NCI-H526 (cell line): ENCODE results near the gene LARP1.
"Not testable (repeated sequence)": the region's sequence is repeated elsewhere in the genome, so short reads cannot be mapped to it uniquely, and the experiment has no call there.

Experiments used
- DNase-seq, 2 experiments: peaks; one replicate each; lab custom pipeline; 2025; lab: John Stamatoyannopoulos, UW

The LARP1 gene

DNA sequence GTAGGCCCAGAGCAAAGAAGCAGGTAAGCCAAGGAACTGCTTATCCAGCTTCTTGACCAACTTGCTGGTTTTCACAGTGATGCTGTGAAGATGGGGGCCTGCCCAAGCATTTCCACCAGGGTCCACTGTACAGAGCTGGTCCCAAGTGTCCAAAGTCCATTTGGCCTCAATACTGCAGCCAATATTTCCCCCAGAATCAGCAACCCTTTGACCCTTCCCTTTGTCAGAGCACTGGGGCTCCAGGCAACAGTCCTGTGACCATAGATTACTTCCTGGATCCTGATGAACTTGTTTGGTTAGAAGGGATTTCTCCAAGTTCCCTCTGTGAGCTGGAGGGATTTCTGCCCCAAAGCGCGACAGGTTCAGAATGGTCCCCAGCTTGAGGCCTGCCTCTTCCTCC is 68.9 kb downstream of the LARP1 start:
- no peak for DNase-seq

DNA sequence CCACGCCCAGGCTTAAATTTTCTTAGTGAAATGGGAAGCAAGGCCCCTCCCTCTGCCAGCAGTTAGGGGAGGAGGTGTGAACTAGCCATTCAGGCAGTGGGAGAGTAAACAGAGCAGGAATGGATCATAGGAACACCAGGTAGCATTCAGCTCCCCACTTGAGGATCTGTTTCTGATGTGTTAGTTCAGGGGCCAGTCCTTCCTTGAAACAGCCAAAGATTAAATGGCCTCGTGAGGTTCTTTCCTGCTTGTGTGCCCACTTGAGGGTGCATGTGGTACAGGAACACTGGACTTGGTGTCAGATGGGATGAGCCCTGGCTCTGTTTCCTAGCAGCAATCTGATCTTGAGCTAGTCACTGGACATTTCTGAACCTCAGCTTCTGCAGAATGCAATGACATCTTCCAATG is 74.0 kb downstream of the LARP1 start:
- DNase-seq = no peak

DNA sequence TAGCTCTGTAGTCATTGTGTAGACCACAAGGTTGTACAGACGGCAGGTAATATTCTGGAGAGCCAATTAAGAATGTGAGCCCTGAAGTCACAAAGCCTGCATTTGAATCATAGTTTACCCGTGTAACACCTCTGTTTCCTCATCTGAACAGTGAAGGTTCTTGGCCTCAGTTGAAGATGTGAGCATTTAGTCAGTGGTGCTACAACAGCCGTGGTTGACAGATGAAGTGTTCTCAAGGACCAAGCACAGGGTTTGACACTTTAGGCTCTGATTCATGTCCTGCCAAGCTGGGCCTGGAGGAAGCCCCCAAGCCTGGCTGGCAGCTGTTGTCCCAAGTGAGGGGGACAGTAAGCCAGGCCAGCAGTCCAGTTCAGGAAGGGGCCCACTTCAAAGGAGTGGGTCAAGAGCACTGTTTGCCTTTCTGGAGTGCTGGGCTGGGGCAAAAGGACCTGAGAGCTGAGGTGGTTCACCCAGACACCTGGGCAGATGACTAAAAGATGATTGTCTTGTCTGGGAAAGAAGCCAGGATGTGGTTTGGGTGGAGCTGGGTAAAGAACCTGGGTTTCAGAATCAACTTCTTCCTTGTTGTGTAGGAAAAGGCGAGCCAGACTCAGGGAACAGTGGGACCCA is 74.5 kb downstream of the LARP1 start:
- DNase-seq = no peak

DNA sequence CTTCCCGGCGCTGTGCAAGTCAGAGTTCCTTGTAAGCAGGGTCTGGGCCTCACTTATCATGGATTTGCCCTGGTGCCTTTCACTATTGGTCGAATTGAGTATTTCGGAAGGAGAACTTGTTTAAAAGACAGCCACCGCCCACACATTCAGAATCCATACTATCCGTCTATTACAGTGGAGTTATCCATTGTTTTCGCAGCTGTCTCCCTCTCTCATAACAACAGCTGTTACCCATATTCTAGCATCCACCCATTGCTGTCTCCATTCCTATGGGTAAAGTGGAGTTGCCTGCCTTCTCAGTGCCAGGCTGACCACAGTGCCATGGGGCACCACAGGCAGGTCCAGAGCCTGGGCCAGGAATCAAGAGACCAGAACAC is 75.0 kb downstream of the LARP1 start:
- DNase-seq = no peak

DNA sequence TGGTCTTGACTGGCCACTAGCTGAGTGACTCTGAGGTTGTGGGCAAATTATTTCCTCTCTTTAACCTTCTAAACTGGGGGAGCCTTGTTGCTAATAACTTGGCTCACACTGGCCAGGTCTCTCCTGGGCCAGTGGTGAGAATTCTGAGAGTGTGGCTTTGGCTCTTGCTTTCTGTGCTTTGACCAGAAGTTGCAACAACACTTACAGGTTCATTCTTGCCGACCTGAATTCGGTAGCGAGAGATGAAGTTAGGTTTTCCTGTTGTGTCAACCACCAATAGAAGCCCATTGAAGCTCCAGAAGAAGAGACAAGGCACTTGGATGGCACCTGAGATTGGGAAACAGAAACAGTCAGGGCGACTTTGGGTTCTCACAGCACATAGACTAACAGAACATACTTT is 75.4 kb downstream of the LARP1 start:
- DNase-seq = no peak

DNA sequence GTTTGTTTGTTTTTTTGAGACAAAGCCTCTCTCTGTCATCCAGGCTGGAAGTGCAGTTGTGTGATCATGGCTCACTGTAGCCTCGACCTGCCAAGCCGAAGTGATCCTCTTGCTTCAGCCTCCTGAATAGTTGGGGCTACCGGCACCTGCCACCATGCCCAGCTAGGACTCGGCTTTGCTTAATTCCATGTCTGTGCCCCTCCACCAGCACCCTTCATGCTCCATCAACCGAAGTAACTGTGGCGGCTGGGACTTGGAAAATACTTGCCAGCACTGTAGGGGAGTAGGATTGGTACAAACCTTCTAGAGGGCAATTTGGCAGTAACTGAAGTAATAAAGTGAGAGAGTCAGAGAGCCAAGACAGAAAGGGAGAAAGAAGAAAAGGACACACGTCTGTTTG is 76.3 kb downstream of the LARP1 start:
- no peak for DNase-seq

DNA sequence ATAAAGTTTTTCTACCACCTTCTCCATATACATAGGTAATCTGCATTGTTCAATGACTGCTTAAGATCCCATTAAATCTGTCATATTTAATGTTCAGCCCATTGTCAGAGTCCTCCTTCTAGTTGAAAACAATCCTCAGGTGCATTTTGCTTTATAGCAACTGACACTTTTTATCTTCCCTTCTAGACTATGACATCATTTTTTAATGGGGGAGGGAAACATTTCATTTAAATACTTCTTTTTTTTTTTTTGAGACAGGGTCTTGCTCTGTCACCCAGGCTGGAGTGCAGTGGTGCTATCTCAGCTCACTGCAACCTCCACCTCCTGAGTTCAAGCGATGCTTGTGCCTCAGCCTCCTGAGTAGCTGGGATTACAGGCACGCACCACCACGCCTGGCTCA is 77.6 kb downstream of the LARP1 start:
- DNase-seq = not testable (repeated sequence)

DNA sequence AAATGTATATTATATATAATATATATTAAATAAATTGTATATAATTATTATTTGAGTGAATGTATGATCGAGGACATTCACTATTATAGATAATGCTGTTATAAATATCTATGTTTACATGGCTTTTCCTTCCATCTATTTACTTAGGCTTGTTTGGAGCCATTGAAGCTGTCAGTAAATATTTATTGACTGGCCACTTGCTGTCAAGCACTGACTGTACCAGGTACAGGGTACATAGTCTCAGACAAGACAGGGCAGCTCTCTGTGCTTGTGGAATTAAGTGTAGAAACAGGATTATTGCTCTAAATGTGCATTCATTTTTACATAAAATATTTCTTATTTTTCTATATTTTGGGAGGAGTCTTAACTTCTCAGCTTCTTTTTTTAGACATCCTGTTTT is 78.9 kb downstream of the LARP1 start:
- DNase-seq = no peak

DNA sequence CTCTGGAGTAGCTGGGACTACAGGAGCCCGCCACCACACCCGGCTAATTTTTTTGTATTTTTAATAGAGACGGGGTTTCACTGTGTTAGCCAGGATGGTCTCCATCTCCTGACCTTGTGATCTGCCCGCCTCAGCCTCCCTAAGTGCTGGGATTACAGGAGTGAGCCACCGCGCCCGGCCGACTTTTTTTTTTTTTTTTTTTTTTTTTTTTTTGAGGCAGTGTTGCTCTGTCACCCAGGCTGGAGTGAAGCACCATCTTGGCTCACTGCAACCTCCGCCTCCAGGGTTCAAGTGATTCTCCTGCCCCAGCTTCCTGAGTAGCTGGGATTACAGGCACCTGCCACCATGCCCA is 80.5 kb downstream of the LARP1 start:
- DNase-seq = not testable (repeated sequence)

DNA sequence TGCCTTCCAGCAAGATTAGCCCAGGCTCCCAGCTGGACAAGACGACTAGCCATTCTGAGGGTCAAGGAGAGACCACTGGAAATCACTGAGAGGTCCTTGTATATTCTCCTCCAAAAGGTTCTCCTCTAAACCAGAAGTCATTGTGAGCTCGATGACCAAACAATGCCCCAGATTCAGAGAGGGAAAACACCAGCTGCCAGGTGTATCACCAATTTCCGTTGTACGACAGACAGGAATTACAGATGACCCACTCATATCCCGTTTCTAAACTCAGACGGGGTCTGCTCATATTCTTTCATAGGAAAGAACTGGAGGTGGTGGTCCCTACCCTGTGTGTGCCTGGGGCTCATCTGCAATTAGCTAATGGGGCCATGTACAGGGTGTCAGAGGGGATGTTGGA is 81.0 kb downstream of the LARP1 start:
- DNase-seq = no peak

DNA sequence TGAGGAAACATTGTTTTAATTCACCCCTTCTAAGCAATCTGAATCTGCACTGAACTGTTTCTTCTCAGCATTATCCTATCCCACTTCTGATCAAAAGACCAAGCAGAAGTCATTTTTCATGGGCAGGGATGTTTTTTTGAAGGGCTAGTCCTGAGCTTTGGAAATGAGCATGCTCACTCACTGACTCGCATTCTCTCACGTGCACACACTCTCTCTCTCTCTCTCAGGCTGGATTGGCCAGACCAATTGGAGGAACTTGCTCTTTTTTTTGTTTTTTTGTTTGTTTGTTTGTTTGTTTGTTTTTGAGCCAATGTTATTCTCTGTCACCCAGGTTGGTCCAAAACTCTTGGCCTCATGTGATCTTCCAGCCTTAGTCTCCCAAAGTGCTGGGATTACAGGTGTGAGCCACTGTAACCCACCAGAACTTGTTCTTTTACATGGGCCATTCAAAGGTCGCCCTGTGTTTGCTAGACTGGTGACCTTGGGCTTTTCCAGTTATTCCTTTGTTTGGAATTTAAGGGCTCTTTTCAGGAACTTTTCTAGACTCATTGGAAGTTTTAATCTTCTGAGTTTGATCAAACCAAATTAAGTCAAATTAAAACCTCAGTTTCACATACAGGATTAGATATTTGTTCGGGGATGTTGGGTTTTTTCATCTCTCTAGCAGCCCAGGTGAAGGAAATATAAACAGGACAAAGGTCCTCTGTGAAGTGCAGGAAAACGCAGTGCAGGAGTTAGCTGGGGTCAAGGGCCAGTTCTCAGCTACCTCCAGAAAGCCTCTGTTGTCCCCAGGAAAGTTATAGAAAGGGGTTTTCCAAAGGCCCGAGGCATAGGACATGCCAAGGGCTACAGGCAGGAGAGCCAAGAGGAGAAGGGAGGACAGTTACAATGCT is 82.1 kb downstream of the LARP1 start:
- DNase-seq = no peak

DNA sequence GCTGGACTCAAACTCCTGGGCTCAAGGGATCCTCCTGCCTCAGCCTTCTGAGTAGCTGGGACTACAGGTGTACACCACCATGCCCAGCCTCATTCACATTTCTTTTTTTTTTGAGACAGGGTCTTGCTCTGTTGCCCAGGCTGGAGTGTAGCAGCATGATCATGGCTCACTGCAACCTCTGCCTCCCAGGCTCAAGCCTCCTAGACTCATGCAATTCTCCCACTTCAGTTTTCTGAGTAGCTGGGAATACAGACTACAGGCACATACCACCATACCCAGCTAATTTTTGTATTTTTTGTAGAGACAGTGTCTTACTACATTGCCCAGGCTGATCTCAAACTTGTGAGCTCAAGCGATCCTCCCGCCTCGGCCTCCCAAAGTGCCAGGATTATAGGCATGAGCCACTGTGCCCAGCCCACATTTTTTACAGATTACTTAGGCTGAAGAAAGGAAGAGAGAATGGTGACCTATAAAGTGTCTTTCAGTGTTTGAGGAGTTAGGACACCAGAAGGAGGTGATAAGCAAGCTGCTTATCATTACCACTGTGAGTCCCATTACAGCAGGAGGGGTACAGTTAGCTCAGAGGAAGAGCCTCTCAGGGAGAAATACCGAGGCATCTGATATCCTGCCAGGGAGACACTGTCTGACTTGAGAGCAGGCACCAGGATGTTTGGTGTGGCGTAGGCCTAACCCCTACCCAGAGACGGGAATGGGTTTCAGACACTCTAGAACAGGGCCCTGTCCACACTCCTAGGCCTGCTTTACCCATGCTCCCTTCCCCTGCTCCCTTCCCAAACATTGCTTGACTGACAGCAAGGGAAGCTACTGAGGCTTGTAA is 85.5 kb downstream of the LARP1 start:
- no peak for DNase-seq

DNA sequence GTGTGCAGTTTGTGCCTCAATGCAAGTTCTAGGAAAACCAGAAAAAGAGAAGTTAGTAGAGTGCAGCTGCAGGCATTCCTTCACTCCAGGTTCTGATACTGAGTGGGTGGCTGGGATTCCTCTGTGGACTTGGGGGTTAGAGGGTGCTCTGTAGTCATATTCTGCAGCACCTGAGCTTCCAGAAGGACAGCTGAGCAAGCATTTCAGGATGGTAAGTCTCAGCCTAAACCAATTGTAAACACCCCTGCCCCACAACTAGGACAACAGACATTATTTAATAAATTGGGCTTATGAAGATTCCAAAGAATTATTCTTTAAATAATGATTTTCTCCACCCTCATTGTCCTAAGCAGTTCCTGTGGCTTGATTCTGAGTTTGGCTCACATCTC is 86.1 kb downstream of the LARP1 start:
- no peak for DNase-seq

DNA sequence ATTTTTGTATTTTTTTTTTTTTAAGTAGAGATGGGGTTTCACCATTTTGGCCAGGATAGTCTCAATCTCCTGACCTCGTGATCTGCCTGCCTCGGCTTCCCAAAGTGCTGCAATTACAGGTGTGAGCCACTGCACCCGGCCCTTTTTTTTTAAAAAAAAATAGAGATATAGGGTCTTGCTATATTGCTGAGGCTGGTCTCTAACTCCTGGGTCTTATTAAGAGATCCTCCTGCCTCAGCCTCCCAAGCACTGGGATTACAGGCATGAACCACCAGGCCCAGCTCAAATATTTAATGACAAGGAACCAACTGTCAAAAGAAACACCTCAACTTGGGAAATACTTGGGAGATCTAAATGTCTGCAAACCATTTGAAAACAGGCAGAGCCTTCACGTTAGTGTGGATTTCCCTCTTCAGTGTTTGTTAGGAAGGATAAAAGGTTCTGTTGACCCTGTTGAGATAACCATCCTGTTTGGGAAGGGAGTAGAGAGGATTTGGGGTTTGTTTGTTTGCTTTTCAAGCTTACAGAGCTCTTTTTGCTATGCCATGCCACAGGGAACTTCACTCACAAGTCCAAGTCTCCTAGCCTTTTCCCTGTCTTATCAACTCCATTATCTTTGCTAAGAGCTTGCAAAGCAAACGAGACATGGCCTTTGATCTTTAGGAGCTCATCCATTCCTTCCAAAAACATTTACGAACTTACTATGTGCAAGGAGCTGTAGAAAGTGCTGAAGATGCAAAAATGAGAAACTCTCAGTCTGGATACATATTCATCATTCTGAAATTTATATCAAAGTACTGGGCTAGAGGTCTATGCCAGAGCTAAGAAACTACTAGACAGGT is 87.7 kb downstream of the LARP1 start:
- DNase-seq = no peak

DNA sequence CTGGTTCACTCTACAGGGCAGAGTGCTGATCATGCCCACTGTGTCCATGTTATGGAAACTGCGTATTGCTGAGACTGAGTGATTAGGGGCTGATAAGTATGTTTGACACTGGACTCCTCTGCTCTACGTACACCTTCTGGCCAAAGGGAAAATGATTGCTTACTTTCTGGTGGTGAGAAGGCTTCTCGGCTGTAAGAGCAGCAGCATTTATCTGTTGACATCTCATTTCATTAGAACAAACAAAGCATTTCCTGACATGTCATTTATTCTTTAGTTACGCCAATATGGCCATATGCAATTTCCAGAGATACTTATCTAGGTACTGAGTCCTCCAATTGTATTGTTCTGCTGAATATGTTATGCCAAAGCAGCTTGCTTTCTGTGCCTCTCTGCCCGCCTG is 89.6 kb downstream of the LARP1 start:
- DNase-seq = peak in 1 of 2 experiments; percentile 10

DNA sequence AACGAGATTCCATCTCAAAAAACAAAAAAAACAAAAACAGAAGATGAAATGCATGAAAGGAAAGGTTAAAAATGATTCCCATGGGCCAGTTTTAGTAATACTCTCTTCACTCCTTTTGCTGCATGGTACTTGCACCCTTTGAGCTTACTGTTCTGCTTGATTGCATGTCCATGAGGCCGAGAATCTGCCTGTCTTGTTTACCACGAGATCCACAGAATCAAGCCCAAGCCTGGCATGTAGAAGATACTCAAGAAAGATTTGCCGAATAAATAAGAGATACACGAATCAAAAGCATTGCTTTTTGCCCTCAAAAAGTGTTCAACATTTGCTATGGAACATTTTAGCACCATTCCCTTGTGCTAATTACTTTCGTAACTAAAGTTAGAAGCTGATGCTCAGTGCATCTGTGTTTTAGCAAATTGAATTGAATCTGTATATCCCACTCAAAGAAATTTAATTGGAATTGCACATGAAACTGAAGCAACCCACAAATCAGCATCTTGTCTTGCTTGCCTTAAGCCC is 94.1 kb downstream of the LARP1 start:
- DNase-seq = no peak

DNA sequence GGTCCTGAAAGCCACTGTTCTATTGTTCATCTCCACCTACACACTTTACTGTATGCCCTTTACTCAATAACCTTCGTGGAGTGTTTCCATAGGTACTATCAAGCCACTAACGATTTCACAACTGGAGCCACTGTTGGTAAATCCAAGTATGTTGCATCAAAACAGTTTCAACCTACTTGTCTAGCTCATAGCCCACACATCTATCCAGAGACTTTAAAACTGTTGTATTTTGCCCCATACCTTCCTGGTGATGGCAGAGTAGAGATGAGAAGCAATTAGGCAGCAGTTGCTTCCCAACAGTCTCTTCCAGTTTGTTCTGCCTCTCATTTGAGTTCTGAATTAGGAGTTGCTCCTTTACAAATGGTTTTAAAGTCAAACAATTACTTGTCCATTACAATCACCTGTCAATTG is 94.6 kb downstream of the LARP1 start:
- no peak for DNase-seq

DNA sequence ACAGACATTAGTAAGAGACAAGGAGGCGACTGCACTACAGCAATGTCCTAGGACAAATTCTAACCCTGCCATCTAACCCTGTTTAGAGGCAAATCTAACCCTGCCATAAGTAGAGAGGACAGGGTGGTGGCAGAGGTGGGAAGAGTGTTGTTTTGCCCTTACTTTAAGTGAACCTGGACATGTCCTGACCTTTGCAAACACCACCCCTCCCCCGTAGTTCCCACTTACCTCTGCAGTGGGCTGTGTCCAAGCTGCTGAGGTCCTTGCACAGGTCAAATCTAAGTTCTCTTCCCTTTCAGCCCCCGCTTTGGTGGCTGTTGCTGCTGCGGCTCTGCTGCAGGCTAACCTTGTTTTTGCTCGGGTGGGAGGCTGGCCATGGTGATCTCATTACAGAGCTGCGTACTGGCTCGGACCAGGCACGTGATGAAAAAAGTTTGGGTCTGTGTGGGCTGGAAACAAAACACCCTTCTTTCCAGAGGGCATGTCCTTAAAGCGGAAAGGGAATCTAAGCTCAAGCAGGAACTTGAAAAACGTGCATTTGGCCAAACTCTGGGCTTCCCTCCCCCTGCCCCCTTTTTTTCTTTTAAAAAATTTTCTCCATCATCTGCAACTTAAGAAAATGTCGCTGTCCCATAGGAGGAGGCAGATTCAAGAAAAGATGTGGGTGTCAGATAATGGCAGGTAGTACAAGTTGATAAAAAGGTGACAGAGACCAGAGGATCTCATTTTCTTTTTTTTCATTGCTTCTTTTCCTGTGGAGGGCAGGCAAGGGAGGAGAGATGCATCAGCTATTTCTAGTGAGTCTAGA is 95.3 kb downstream of the LARP1 start, which contains the start of gene FAXDC2:
Gene FAXDC2 (minus strand): TSS at position 349 of the 808 bp plus-strand sequence. CDS start 12,425 bp downstream, outside the sequence.
- no peak for DNase-seq

DNA sequence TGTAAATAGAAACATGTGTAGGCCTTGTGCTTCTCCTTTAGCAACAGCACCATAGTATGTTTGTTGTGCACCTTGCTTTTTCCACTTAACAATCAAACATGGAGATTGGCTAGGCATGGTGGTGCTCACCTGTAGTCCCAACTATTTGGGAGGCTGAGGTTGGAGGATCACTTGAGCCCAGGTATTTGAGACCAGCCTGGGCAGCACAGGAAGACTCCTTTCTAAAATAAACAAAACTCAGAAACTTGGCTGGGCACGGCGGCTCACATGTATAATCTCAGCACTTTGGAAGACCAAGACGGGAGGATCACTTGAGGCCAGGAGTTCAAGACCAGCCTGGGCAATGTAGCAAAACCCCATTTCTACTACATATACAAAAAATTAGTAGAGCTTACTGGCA is 96.2 kb downstream of the LARP1 start:
- DNase-seq = no peak

DNA sequence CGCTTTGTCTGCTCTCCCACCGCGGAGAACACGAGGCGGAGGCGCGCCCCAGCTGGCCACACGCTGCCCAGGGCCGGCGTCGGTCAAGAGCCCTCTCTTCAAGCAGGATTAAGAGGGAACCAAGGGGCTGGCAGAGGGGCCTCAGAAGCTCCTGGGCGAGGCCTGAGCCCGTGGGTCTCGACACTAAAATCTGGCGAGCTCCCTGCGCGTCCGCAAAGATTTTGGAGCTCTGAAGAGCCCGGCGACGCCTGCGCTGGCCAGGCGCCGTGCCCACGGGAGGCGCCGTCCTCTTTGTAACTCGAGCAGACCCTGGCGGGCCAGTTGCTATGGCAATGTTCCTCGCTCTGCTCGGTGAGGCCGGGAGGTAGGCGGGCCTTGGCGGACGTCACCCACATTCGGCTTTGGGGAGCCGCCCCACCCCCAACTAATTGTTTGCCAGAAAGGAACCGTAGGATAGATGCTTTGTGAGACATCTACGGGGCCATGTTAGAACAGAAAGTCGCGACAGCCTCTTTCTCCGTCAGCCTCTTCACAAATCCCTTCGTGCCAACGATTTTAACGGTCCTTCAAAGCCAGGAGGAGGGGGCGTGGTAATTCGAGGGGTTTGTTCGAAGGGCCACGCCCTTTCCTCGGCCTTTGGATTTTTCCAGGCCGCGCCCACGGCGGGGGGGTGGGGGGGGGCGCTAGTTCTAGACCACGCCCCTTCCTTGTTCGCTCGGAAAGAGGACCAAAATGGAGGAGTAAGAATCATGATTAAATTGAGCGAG is 102.5 kb downstream of the LARP1 start:
- peak; percentile 96 to 98 for DNase-seq
